Right cardiac atrium (tissue), 5 donors: ENCODE results near the gene AK4. TPM values are rescaled to one million over a fixed set of nuclear protein-coding genes. Genes with fewer than 3 reads are reported as not detected.

Experiments used
- ATAC-seq, 2 donors: fragments of 200-7000 bp; cut with Tn5 transposase; one replicate each; pipeline versions ENCODE4 v1.8.0 to v1.9.1; 2020; ENCODE audit warnings: moderate library complexity in 2 of 2, mild to moderate bottlenecking in 1 of 2
- DNase-seq, 3 donors: peaks; one replicate each; pipeline ENCODE4 v3.0.0-alpha.2; 2020
- H3K27ac ChIP-seq: one replicate; pipeline ENCODE4 v1.5.1; 2013; ENCODE audit warnings: mild to moderate bottlenecking, low read length, control low read depth, moderate library complexity
- H3K27me3 ChIP-seq: one replicate; pipeline ENCODE4 v1.6.1; 2013; ENCODE audit not compliant: control insufficient read depth, insufficient read depth
- H3K4me1 ChIP-seq: one replicate; pipeline ENCODE4 v1.6.1; 2013; ENCODE audit warnings: low read length; ENCODE audit not compliant: control insufficient read depth, insufficient read depth
- H3K4me3 ChIP-seq: one replicate; pipeline ENCODE4 v1.5.1; 2013; ENCODE audit warnings: low read length, control low read depth
- H3K9me3 ChIP-seq: one replicate; pipeline ENCODE4 v1.6.1; 2013; ENCODE audit warnings: low read length; ENCODE audit not compliant: control insufficient read depth
- WGBS: extraction: QIAGEN DNeasy Blood & Tissue Kit; methylation state at CpG from one replicate; pipeline ENCODE4 v1.1.7; 2013; 5-methylcytosine and 5-hydroxymethylcytosine counted together
- intact Hi-C, 4 donors: fragments of 100-400 bp; cut with DNase I; formaldehyde crosslinking; loops; one replicate each; pipeline versions ENCODE4 v1.11.0 to v1.14.0; 2022 to 2023
- polyA plus RNA-seq: library from polyadenylated mRNA; stranded (reverse); fragments of 200-250 nt; gene quantifications from one replicate; pipeline ENCODE4 v1.2.3, GENCODE V29; 2013
- total RNA-seq, 4 donors: library from RNA; stranded (reverse); fragmentation: NEBNext Ultra II Directional; extraction: Animal tissue kit (Norgen Biotek cat#: 25700); gene quantifications; one replicate each; pipeline ENCODE4 v1.2.1, GENCODE V29; 2021
- donor health status: healthy with polysubstance abuse.
- donor health status: DM: no; HTN: yes; CAD: no.
- donor health status: DM: no; HTN: no; CAD: no.
- donor health status: DM: no; HTN: yes; CAD: no; lungs with severe emphysema.
- donor health status: DM: yes; HTN: yes; CAD: no.

AK4 gene
- total and polyA plus RNA-seq, 5 donors = 31.2 to 102 (median 89.3) TPM

- ATAC-seq (peak; percentile 90 to 93), DNase-seq (peak; percentile 77 to 92 (median 91))
- Histone ChIP-seq H3K4me3 (peak overlapping the region; percentile 78), H3K9me3 (no peaks in the 10 kb centered on the region), H3K27ac (peak overlapping the region; percentile 65), H3K4me1 (no peaks in the 10 kb centered on the region), H3K27me3 (no peaks in the 10 kb centered on the region)
- under 1% methylated on average over 88 of the region's 88 CpGs for WGBS
- intact Hi-C loops = loop anchor here in 2 of 4 donors (10.0 kb wide), 2 partner anchors 170 to 1190 kb away; partner anchors contain the start of genes LEPR (in 2 of the 2) and LEPROT (in 2 of the 2)
Measured at GRCh38 chr1:65254320-65255034, 106.5 kb downstream of the AK4 start.

- intact Hi-C loops = loop anchor here in 2 of 4 donors (10.0 kb wide), 2 partner anchors 170 to 1190 kb away; partner anchors contain the start of genes LEPR (in 2 of the 2) and LEPROT (in 2 of the 2)
- Histone ChIP-seq H3K27ac (peak overlapping the region; percentile 28), H3K9me3 (no peaks in the 10 kb centered on the region), H3K4me3 (peak overlapping the region; percentile 78), H3K4me1 (no peaks in the 10 kb centered on the region), H3K27me3 (no peaks in the 10 kb centered on the region)
- peak; percentile 36 to 53 for ATAC-seq
- WGBS = 7% methylated on average over 23 of the region's 23 CpGs
- DNase-seq = no peak
Measured at GRCh38 chr1:65255035-65255655, 107.1 kb downstream of the AK4 start.

GRCh38 chr1:65255656-65256050 lies 107.7 kb downstream of the AK4 start:
- H3K4me3 ChIP-seq = peak overlapping the region; percentile 78
- intact Hi-C loops = loop anchor here in 2 of 4 donors (10.0 kb wide), 2 partner anchors 169 to 1189 kb away; partner anchors contain the start of genes LEPR (in 2 of the 2) and LEPROT (in 2 of the 2)
- H3K9me3 ChIP-seq = no peaks in the 10 kb centered on the region
- no peak for ATAC-seq
- 53% methylated on average over 9 of the region's 9 CpGs for WGBS
- peak overlapping the region; percentile 28 for H3K27ac ChIP-seq
- no peaks in the 10 kb centered on the region for H3K27me3 ChIP-seq
- DNase-seq = no peak
- H3K4me1 ChIP-seq = no peaks in the 10 kb centered on the region

GRCh38 chr1:65256860-65257708 lies 109.1 kb downstream of the AK4 start:
- Histone ChIP-seq H3K27ac (no peak overlapping the region), H3K27me3 (no peaks in the 10 kb centered on the region), H3K4me1 (no peaks in the 10 kb centered on the region), H3K9me3 (no peaks in the 10 kb centered on the region), H3K4me3 (no peak overlapping the region)
- WGBS = 69% methylated on average over 7 of the region's 7 CpGs
- intact Hi-C loops = loop anchor here in 2 of 4 donors (10.0 kb wide), 2 partner anchors 168 to 1188 kb away; partner anchors contain the start of genes LEPR (in 2 of the 2) and LEPROT (in 2 of the 2)
- ATAC-seq (no peak), DNase-seq (no peak)

- Histone ChIP-seq H3K4me1 (no peaks in the 10 kb centered on the region), H3K9me3 (no peaks in the 10 kb centered on the region), H3K4me3 (no peak overlapping the region), H3K27ac (no peak overlapping the region), H3K27me3 (no peaks in the 10 kb centered on the region)
- intact Hi-C loops = loop anchor here in 2 of 4 donors (10.0 kb wide), 2 partner anchors 167 to 1187 kb away; partner anchors contain the start of genes LEPR (in 2 of the 2) and LEPROT (in 2 of the 2)
- ATAC-seq = no peak
- no peak for DNase-seq
Measured at GRCh38 chr1:65258106-65258505, 110.1 kb downstream of the AK4 start.

GRCh38 chr1:65259816-65260215 lies 111.8 kb downstream of the AK4 start:
- H3K27me3 ChIP-seq = no peaks in the 10 kb centered on the region
- H3K4me1 ChIP-seq = no peaks in the 10 kb centered on the region
- H3K27ac ChIP-seq = no peak overlapping the region
- WGBS = 53% methylated on average over 3 of the region's 3 CpGs
- no peak for ATAC-seq
- H3K9me3 ChIP-seq = no peaks in the 10 kb centered on the region
- DNase-seq = no peak
- intact Hi-C loops = loop anchor here in 2 of 4 donors (10.0 kb wide), 2 partner anchors 165 to 1185 kb away; partner anchors contain the start of genes LEPR (in 2 of the 2) and LEPROT (in 2 of the 2)
- H3K4me3 ChIP-seq = no peak overlapping the region

- DNase-seq (no peak), ATAC-seq (peak in 1 of 2 donors; percentile 44)
- H3K4me3 ChIP-seq = no peak overlapping the region
- no peak overlapping the region for H3K27ac ChIP-seq
- WGBS = 70% methylated on average over 4 of the region's 4 CpGs
- H3K27me3 ChIP-seq = no peaks in the 10 kb centered on the region
- H3K9me3 ChIP-seq = no peaks in the 10 kb centered on the region
- intact Hi-C loops = no loop called here
- no peaks in the 10 kb centered on the region for H3K4me1 ChIP-seq
Measured at GRCh38 chr1:65260851-65261473, 113.0 kb downstream of the AK4 start.

- 94% methylated on average over 1 of the region's 1 CpG for whole genome bisulfite sequencing
- Histone ChIP-seq H3K9me3 (no peaks in the 10 kb centered on the region), H3K27me3 (no peaks in the 10 kb centered on the region), H3K4me3 (no peak overlapping the region), H3K27ac (no peak overlapping the region), H3K4me1 (no peaks in the 10 kb centered on the region)
- DNase-seq (no peak), ATAC-seq (no peak)
- intact Hi-C loops = no loop called here
Measured at GRCh38 chr1:65263286-65263685, 115.3 kb downstream of the AK4 start.

- ATAC-seq (peak; percentile 40 to 56), DNase-seq (peak in 1 of 3 donors; percentile 19)
- Histone ChIP-seq H3K9me3 (no peaks in the 10 kb centered on the region), H3K4me1 (no peaks in the 10 kb centered on the region), H3K27ac (no peak overlapping the region), H3K27me3 (no peaks in the 10 kb centered on the region), H3K4me3 (no peak overlapping the region)
- WGBS = 17% methylated on average over 15 of the region's 15 CpGs
- intact Hi-C loops = no loop called here
Measured at GRCh38 chr1:65264197-65264929, 116.4 kb downstream of the AK4 start.

- Histone ChIP-seq H3K9me3 (no peaks in the 10 kb centered on the region), H3K4me3 (peak overlapping the region; percentile 38), H3K27ac (no peak overlapping the region), H3K4me1 (no peaks in the 10 kb centered on the region), H3K27me3 (no peaks in the 10 kb centered on the region)
- ATAC-seq (peak in 1 of 2 donors; percentile 13), DNase-seq (no peak)
- 21% methylated on average over 7 of the region's 7 CpGs for WGBS
- intact Hi-C loops = no loop called here
Measured at GRCh38 chr1:65265296-65265650, 117.3 kb downstream of the AK4 start.
